ENCODE results near the gene IKZF2.

Gene IKZF2

DNA sequence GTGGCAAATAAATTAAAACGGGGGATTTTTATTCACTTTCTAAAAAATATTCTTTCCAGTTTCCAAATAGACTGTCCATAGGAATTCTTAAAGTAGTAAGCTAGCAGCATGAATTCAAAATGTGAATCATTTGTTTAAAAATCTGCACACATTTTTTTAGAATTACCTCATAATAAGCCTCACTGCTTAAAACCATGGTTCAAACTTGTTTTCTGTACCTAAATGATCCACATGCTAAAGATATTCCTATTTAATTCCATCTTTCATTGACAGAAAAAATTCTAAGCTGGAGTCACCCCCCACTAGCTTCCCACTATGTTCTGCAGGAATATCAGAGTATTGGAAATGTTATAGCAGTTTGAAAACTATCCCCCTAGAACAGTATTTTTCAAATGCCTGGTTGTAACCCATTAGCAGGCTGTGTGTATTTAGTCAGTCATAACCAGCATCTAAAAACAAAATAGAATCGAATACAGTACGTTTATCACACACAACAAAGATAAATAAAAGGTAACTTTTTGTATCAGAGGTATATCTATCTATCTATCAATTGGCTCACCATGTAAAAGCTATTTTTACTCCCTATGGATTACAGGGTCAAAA, 11.2 kb upstream of the IKZF2 start:
- no peak for ATAC-seq
- Mint-ChIP-seq H3K27me3 (no peaks in the 10 kb centered on the region), H3K27ac (no peak overlapping the region)

GRCh38 chr2:213161759-213162515, 10.5 kb upstream of the IKZF2 start:
- H3K27ac Mint-ChIP-seq: no peak overlapping the region
- no peak for DNase-seq
- H3K4me3 Mint-ChIP-seq: no peak overlapping the region
- no peaks in the 10 kb centered on the region for H3K9me3 Mint-ChIP-seq
- H3K4me1 Mint-ChIP-seq: peaks cover 12% of the 10 kb centered on the region
- ATAC-seq: no peak
- H3K27me3 Mint-ChIP-seq: no peaks in the 10 kb centered on the region

More for the DNA sequence above, 11.2 kb upstream of the IKZF2 start:
- no peak for DNase-seq
- peaks cover 5% of the 10 kb centered on the region for H3K4me1 Mint-ChIP-seq
- no peak overlapping the region for H3K4me3 Mint-ChIP-seq
- no peaks in the 10 kb centered on the region for H3K9me3 Mint-ChIP-seq

DNA sequence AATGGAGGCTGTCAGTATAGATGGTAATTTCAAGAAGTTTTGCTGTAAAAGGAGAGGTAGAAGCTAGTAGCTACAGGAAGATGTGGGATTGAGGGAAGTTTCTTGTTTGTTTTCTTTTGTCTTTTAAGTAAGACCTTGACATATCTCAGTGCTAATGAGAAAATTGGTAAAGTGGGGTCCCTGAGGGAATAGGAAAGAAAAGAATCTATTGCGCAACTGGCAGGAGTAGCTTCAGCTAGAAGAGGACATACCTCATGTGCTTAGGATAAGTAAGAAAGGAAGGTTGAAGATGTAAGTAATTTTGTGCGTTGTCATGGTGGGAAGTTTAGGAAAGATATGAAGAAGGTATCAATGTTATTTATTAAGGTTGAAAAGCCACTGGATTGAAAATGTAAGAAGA, 8.4 kb upstream of the IKZF2 start:
- H3K27ac Mint-ChIP-seq: no peak overlapping the region
- no peak for ATAC-seq
- no peak overlapping the region for H3K4me3 Mint-ChIP-seq
- no peaks in the 10 kb centered on the region for H3K9me3 Mint-ChIP-seq
- H3K4me1 Mint-ChIP-seq: peaks cover 24% of the 10 kb centered on the region
- peaks cover 9% of the 10 kb centered on the region for H3K27me3 Mint-ChIP-seq
- no peak for DNase-seq

DNA sequence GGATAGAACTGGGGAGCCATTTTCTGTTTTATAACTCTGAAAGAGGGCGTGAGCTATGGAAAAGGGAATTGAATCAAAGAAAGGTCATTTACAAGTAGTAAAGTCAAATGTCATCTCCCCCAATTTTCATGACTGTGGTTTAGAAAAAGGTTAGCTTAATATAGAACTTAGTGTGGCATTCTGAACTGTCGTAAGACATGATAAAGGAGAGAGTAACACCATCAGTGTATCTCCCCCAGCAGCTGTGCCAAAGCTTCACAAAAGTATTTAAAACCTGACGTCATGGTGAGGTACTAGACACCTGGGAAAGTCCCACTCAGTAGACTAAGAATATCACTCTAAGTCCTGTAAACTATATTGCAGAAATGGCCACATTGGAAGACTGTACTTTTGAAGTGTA, 5.8 kb upstream of the IKZF2 start:
- H3K27ac Mint-ChIP-seq: no peak overlapping the region
- peaks cover 33% of the 10 kb centered on the region for H3K4me1 Mint-ChIP-seq
- DNase-seq (no peak), ATAC-seq (peak; percentile 80)
- H3K27me3 Mint-ChIP-seq: peaks cover 15% of the 10 kb centered on the region
- peak overlapping the region; percentile 2 to 34 for H3K4me3 Mint-ChIP-seq
- no peaks in the 10 kb centered on the region for H3K9me3 Mint-ChIP-seq

DNA sequence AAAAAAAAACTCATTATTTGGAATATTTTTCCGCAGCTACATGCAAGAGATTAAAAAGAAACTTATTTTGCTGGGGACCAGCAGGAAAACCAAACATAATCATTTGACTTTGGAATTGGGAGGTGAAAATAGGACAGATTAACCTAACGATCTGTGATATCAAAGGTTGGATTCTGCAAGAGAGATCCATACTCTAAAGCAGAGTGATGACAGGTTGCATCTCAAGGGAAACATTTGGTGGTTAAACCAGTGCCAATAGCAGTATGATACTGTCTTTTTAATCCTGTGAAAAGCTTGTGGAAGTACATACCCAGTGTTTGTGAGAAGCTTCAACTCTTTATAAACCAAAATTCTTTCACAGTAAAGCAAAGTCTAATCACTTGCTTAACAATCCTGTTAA, 5.3 kb upstream of the IKZF2 start:
- Mint-ChIP-seq H3K27ac (no peak overlapping the region), H3K9me3 (no peaks in the 10 kb centered on the region), H3K27me3 (peaks cover 17% of the 10 kb centered on the region), H3K4me3 (peak overlapping the region; percentile 2 to 34), H3K4me1 (peaks cover 33% of the 10 kb centered on the region)
- DNase-seq (no peak), ATAC-seq (no peak)

GRCh38 chr2:213152888-213153287, 1.5 kb upstream of the IKZF2 start:
- H3K27me3 Mint-ChIP-seq: peaks cover 44% of the 10 kb centered on the region
- no peak overlapping the region for H3K27ac Mint-ChIP-seq
- peaks cover 51% of the 10 kb centered on the region for H3K4me1 Mint-ChIP-seq
- ATAC-seq (no peak), DNase-seq (no peak)
- H3K4me3 Mint-ChIP-seq: peak overlapping the region; percentile 80 to 84
- no peaks in the 10 kb centered on the region for H3K9me3 Mint-ChIP-seq

DNA sequence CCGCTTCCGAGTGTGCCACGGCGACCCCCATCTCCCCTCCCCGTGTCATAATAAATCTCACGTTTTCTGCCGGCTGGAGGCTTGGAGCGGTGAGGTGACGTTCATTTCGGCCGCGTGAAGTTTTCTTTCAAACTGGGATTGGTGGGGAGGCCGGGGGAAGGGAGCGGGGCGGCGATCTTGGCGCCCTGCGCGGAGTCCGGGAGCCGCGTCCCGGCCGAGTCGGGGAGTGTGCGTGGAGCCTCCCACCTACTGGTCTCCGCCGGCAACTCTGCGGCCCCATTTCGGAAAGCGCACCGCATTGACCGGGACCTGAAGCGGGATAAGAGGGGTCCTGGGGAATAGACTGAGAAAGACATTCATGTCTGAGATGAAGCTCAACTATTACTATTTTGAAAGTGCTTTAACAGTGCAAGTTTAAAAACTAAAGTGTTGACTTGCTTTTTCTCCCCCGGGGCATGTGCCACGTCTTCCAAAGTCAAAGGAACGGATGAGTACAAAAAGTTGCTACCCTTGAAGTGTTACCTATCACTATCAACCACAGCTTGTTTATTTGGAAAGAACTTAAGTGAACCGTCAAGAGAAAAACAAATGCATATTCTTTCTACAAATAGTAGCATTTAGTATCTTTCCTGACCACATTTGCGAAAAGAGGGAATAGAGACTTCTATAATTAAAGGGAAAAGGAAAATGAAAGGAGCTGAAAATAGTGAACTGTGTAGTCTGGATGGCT, 818 bp upstream of the IKZF2 start:
- peaks cover 44% of the 10 kb centered on the region for H3K27me3 Mint-ChIP-seq
- H3K4me1 Mint-ChIP-seq: peaks cover 44% of the 10 kb centered on the region
- no peak for ATAC-seq
- peak overlapping the region; percentile 81 to 86 for H3K27ac Mint-ChIP-seq
- H3K9me3 Mint-ChIP-seq: no peaks in the 10 kb centered on the region
- DNase-seq: no peak
- H3K4me3 Mint-ChIP-seq: peak overlapping the region; percentile 80 to 84

- peaks cover 29% of the 10 kb centered on the region for H3K4me1 Mint-ChIP-seq
- H3K4me3 Mint-ChIP-seq: peak overlapping the region; percentile 94 to 97
- H3K27ac Mint-ChIP-seq: peak overlapping the region; percentile 75 to 92
- ATAC-seq (no peak), DNase-seq (no peak)
- H3K9me3 Mint-ChIP-seq: no peaks in the 10 kb centered on the region
- H3K27me3 Mint-ChIP-seq: peaks cover 35% of the 10 kb centered on the region
These were observed 906 bp downstream of the IKZF2 start for GRCh38 chr2:213150315-213151097.

DNA sequence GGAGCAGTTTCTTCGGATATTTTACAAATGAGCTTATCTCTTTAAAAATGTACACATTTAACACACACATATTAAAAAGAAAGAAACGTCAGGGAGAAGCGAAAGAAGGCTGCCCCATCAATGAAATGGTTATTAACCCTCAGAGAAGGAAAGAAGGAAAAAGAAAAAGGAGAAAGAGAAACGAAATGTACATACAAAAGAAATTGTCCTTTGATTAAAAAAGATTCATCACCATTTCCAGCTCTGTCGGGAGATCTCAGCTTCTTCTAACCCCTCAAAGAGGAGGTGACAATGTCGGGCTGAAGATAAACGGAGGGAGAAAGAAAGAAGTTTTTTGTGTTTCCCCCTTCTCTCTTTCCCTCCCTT, 1.5 kb downstream of the IKZF2 start:
- Mint-ChIP-seq H3K4me1 (peaks cover 29% of the 10 kb centered on the region), H3K27ac (peak overlapping the region; percentile 36 to 92)
- DNase-seq: no peak

GRCh38 chr2:213149294-213149875, 2.0 kb downstream of the IKZF2 start:
- Mint-ChIP-seq H3K4me1 (peaks cover 29% of the 10 kb centered on the region), H3K27ac (peak overlapping the region; percentile 36 to 92), H3K4me3 (peak overlapping the region; percentile 94 to 97)

More for the DNA sequence above, 1.5 kb downstream of the IKZF2 start:
- Mint-ChIP-seq H3K4me3 (peak overlapping the region; percentile 94 to 97), H3K27me3 (peaks cover 35% of the 10 kb centered on the region), H3K9me3 (no peaks in the 10 kb centered on the region)
- ATAC-seq: no peak

GRCh38 chr2:213148572-213149261, 2.7 kb downstream of the IKZF2 start:
- Mint-ChIP-seq H3K4me3 (peak overlapping the region; percentile 94 to 97), H3K27me3 (peaks cover 35% of the 10 kb centered on the region), H3K9me3 (no peaks in the 10 kb centered on the region), H3K27ac (peak overlapping the region in 1 of 2 donors; percentile 61), H3K4me1 (peaks cover 22% of the 10 kb centered on the region)
- ATAC-seq (no peak), DNase-seq (no peak)

More at GRCh38 chr2:213149294-213149875, 2.0 kb downstream of the IKZF2 start:
- DNase-seq: no peak
- Mint-ChIP-seq H3K9me3 (no peaks in the 10 kb centered on the region), H3K27me3 (peaks cover 35% of the 10 kb centered on the region)
- no peak for ATAC-seq

DNA sequence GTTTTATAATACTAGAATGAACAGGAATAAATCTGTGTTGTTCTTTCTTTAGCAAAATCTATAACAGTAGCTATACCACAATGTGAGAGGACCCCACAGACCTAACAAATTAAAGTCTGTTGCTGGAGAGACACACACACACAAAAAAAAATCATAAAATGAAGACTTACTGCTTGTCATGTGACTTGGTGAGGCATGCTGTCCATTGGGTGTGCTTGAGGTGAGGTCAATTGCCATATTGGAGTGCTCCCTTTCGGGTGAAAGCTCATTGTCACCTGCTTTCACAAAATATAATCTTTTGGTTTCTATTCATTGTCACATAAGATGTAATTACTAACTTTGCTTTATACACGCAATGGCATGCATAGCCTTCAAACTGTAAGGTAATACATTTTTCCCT, 3.9 kb downstream of the IKZF2 start:
- ATAC-seq (no peak), DNase-seq (peak in 1 of 2 donors; percentile 20)
- Mint-ChIP-seq H3K4me1 (peaks cover 20% of the 10 kb centered on the region), H3K9me3 (no peaks in the 10 kb centered on the region), H3K27me3 (peaks cover 32% of the 10 kb centered on the region), H3K27ac (no peak overlapping the region), H3K4me3 (peak overlapping the region; percentile 58 to 97)

- H3K27me3 Mint-ChIP-seq: peaks cover 34% of the 10 kb centered on the region
- no peak overlapping the region for H3K27ac Mint-ChIP-seq
- peak overlapping the region; percentile 56 to 58 for H3K4me3 Mint-ChIP-seq
- no peak for DNase-seq
- peaks cover 27% of the 10 kb centered on the region for H3K4me1 Mint-ChIP-seq
- no peaks in the 10 kb centered on the region for H3K9me3 Mint-ChIP-seq
- peak; percentile 55 for ATAC-seq
These were observed 5.6 kb downstream of the IKZF2 start for GRCh38 chr2:213145715-213146242.

DNA sequence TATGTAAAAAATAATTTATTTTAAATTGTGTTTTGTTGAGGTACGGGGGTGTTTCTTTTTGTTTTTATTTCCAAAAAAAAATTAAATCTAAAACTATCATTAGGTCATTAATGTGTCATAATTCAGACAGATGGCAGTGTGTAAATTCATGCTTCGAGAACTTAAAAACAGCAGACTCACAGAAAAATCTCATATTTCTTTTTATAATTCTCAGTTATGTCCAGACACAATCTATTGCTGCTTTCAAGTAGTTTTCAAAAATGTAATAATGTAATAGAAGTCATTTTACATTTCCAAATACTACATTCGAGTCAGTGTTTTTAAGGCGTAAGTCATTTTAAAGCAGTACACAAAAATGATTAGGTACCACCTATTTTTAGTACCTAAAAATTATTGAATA, 14.3 kb downstream of the IKZF2 start:
- peaks cover 11% of the 10 kb centered on the region for H3K4me1 Mint-ChIP-seq
- ATAC-seq (no peak), DNase-seq (no peak)

More for the DNA sequence above, 14.3 kb downstream of the IKZF2 start:
- H3K9me3 Mint-ChIP-seq: no peaks in the 10 kb centered on the region
- no peak overlapping the region for H3K4me3 Mint-ChIP-seq
- no peak overlapping the region for H3K27ac Mint-ChIP-seq
- peaks cover 9% of the 10 kb centered on the region for H3K27me3 Mint-ChIP-seq

Measured in stimulated activated naive CD8-positive, alpha-beta T cell treated with anti-CD3 and anti-CD28 coated beads, Interleukin-15, amount 100 ng/mL, for 72 hours (primary cell).